ENCODE measurements around the gene NUP107.

GRCh38 chr12:68761901-68762630 lies 75.3 kb downstream of the NUP107 start:
- TF ChIP-seq EP300 (IDR thresholded peaks at IDR 0.05; ENCODE audit: low read depth) (no peak), CTCF (IDR thresholded peaks at IDR 0.05) (no peak)

Data from transverse colon (tissue), 3 donors.